ENCODE results near the gene REC114. TPM values are rescaled to one million over a fixed set of nuclear protein-coding genes. Genes with fewer than 3 reads are reported as not detected.
"Not testable (repeated sequence)": the region's sequence is repeated elsewhere in the genome, so short reads cannot be mapped to it uniquely, and the experiment has no call there.

Gene REC114
- total RNA-seq, 1 donor from 2014 or later = not detected

DNA sequence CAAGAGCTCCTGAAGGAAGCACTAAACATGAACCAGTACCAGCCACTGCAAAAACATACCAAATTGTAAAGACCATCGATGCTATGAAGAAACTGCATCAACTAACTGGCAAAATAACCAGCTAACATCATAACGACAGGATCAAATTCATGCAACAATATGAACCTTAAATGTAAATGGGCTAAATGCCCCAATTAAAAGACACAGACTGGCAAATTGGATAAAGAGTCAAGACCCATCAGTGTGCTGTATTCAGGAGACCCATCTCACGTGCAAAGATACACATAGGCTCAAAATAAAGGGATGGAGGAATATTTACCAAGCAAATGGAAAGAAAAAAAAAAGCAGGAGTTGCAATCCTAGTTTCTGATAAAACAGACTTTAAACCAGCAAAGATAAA lies 7.0 kb downstream of the REC114 start:
- intact Hi-C loops (cut with DNase I); H3K4me3 ChIP-seq; H3K27ac ChIP-seq; H3K9me3 ChIP-seq; DNase-seq; H3K4me1 ChIP-seq; H3K27me3 ChIP-seq (ENCODE audit: low read depth); H3K36me3 ChIP-seq; ATAC-seq: not testable (repeated sequence)

DNA sequence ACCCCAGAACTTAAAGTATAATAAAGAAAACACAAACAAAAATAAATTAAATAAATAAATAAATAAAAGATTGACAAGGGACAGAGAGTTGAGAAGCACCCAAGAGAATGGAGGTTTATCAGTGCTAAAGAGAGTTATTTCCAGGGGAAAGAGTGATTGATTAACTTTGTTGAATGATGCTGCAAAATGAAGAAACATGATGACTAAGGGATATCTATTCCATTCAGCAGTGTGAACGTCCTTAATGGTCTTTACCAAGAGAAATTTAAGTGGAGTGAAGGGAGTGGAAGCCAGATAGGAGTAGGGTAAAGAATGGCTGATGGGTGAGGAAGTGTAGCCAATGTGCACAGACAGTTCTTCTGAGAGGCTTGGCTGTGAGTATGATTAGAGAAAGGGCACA lies 11.1 kb downstream of the REC114 start:
- H3K9me3 ChIP-seq = no peaks in the 10 kb centered on the region
- no peak for DNase-seq
- no peaks in the 10 kb centered on the region for H3K4me1 ChIP-seq
- intact Hi-C loops (cut with DNase I) = no loop called here
- H3K36me3 ChIP-seq = no peaks in the 10 kb centered on the region
- H3K27ac ChIP-seq = no peak overlapping the region
- no peak overlapping the region for H3K4me3 ChIP-seq
- no peaks in the 10 kb centered on the region for H3K27me3 ChIP-seq (ENCODE audit: low read depth)
- TF ChIP-seq, protein P1, sequence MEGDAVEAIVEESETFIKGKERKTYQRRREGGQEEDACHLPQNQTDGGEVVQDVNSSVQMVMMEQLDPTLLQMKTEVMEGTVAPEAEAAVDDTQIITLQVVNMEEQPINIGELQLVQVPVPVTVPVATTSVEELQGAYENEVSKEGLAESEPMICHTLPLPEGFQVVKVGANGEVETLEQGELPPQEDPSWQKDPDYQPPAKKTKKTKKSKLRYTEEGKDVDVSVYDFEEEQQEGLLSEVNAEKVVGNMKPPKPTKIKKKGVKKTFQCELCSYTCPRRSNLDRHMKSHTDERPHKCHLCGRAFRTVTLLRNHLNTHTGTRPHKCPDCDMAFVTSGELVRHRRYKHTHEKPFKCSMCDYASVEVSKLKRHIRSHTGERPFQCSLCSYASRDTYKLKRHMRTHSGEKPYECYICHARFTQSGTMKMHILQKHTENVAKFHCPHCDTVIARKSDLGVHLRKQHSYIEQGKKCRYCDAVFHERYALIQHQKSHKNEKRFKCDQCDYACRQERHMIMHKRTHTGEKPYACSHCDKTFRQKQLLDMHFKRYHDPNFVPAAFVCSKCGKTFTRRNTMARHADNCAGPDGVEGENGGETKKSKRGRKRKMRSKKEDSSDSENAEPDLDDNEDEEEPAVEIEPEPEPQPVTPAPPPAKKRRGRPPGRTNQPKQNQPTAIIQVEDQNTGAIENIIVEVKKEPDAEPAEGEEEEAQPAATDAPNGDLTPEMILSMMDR (IDR thresholded peaks at IDR 0.05) = no peak
- ATAC-seq = no peak

DNA sequence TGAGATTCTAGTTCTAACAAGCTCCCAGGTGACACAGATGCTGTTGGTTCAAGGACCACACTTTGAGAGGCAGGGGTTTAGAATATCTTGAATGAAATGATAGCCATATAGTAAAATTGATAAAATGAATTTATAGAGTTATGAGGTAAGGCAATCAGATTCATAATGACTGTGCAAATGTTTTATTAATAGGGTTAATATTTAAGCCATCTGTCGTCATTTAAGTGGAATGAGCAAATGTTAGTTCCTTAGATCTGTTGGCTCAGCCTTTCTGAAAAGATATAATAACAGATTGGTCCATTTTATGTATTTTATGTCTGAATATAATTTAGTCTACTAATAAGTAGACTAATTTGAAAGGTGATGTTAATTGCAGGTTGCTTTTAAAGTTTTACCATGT lies 12.9 kb downstream of the REC114 start:
- TF ChIP-seq, protein P1 (IDR thresholded peaks at IDR 0.05) = no peak
- H3K27ac ChIP-seq = no peak overlapping the region
- no peaks in the 10 kb centered on the region for H3K36me3 ChIP-seq
- no peak overlapping the region for H3K4me3 ChIP-seq
- no peak for ATAC-seq
- intact Hi-C loops (cut with DNase I) = no loop called here
- no peaks in the 10 kb centered on the region for H3K9me3 ChIP-seq
- DNase-seq = no peak
- H3K4me1 ChIP-seq = no peaks in the 10 kb centered on the region
- no peaks in the 10 kb centered on the region for H3K27me3 ChIP-seq (ENCODE audit: low read depth)

DNA sequence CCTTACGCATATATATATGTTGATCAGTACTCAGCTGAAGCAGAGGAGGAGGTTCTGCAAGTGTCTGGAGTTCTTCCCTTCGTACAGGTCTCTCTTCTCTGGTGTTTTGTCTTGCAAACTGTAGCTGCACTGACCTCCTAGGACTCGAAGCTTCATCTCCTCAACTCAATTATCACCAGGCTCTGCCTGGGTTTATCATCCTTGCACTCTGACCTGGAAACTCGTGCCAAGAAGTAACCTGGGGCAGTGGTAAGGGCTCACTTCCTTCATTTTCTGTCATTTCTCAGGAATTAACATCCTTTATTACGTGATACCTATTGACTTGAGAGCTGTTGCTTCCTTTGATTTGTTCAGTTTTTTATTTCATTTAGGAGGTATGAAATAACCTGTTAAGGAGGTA lies 14.4 kb downstream of the REC114 start:
- no peak overlapping the region for H3K27ac ChIP-seq
- DNase-seq (no peak), ATAC-seq (no peak)
- intact Hi-C loops (cut with DNase I) = no loop called here
- TF ChIP-seq, protein P1 (IDR thresholded peaks at IDR 0.05) = no peak
- H3K9me3 ChIP-seq = no peaks in the 10 kb centered on the region
- no peaks in the 10 kb centered on the region for H3K4me1 ChIP-seq
- no peak overlapping the region for H3K4me3 ChIP-seq
- no peaks in the 10 kb centered on the region for H3K27me3 ChIP-seq (ENCODE audit: low read depth)
- no peaks in the 10 kb centered on the region for H3K36me3 ChIP-seq

DNA sequence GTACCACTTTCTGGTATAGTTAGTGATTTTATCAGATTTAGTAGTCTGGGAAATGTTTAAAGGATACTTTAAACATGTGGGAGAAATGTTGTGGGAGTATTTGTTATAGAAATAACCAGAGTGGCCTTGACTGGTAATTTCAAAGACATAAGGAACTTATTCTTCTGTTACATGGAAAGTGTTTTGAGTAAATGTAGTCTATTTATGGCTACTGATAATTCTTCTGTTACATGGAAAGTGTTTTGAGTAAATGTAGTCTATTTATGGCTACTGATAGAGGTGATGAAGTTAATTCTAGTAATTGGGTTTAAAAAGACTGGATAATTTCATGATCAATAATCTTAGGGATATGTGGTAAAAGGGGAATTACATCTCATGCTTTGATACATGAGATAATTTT lies 17.7 kb downstream of the REC114 start:
- no peak for DNase-seq
- H3K36me3 ChIP-seq = no peaks in the 10 kb centered on the region
- no peak overlapping the region for H3K4me3 ChIP-seq
- no peaks in the 10 kb centered on the region for H3K9me3 ChIP-seq
- intact Hi-C loops (cut with DNase I) = no loop called here
- no peaks in the 10 kb centered on the region for H3K27me3 ChIP-seq (ENCODE audit: low read depth)
- no peaks in the 10 kb centered on the region for H3K4me1 ChIP-seq
- TF ChIP-seq, protein P1 (IDR thresholded peaks at IDR 0.05) = no peak
- no peak overlapping the region for H3K27ac ChIP-seq
- no peak for ATAC-seq

DNA sequence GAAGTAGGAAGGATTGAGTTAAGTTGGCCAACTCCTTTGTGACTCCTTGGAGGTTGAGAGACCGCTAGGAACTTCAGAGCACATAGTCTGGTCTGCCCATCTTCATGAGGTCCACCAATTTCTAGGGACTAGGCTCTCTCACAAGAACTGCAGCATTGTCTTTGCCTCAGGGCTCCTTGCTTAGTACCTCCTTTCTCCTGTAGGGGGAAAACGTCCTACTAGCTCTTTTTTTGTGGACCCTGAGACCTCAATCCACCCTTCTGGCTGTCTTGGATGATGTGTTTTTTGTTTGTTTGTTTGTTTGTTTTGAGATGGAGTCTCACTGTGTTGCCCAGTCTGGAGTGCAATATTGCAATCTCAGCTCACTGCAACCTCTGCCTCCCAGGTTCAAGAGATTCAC lies 21.6 kb downstream of the REC114 start:
- Histone ChIP-seq H3K36me3 (no peaks in the 10 kb centered on the region), H3K9me3 (no peaks in the 10 kb centered on the region), H3K27me3 (ENCODE audit: low read depth) (no peaks in the 10 kb centered on the region), H3K4me1 (no peaks in the 10 kb centered on the region), H3K27ac (no peak overlapping the region), H3K4me3 (no peak overlapping the region)
- TF ChIP-seq, protein P1 (IDR thresholded peaks at IDR 0.05) = no peak
- DNase-seq = no peak
- no peak for ATAC-seq
- intact Hi-C loops (cut with DNase I) = no loop called here
